Gastrocnemius medialis (tissue), 4 donors: ENCODE results near the gene SLC7A11. TPM values are rescaled to one million over a fixed set of nuclear protein-coding genes. Genes with fewer than 3 reads are reported as not detected.

Experiments used
- ATAC-seq, 2 donors: fragments of 150-250 bp; one replicate each; pipeline ENCODE4 v1.9.1; 2016
- DNase-seq, 2 donors: peaks; one replicate each; pipeline ENCODE4 v3.0.0-alpha.2; 2019
- H3K27ac ChIP-seq, 4 donors: fragments of 200-600 bp; sonication (generic); 1 replicate in 1 of 4; 2 replicates in 3 of 4; pipeline ENCODE4 v1.5.1; 2016 to 2018; ENCODE audit warnings: mild to moderate bottlenecking in 2 of 4, moderate library complexity in 1 of 4
- H3K27me3 ChIP-seq, 3 donors: fragments of 200-600 bp; sonication (generic) in 2 of 3; 1 replicate in 1 of 3; 2 replicates in 2 of 3; pipeline versions ENCODE4 v1.5.1 to v1.6.0; 2016 to 2019; ENCODE audit warnings: mild to moderate bottlenecking in 1 of 3, moderate library complexity in 1 of 3
- H3K36me3 ChIP-seq, 2 donors: fragments of 200-600 bp; sonication (generic) in 1 of 2; one replicate each; pipeline ENCODE4 v1.5.1; 2017 to 2018
- H3K4me1 ChIP-seq, 2 donors: fragments of 200-600 bp; sonication (generic) in 1 of 2; one replicate each; pipeline ENCODE4 v1.5.1; 2016 to 2017; ENCODE audit warnings: mild to moderate bottlenecking in 2 of 2
- H3K4me3 ChIP-seq, 4 donors: fragments of 200-600 bp; sonication (generic) in 3 of 4; 1 replicate in 1 of 4; 2 replicates in 3 of 4; pipeline ENCODE4 v1.5.1; 2016 to 2019; ENCODE audit warnings: mild to moderate bottlenecking in 2 of 4
- H3K9me3 ChIP-seq, 3 donors: fragments of 200-600 bp; sonication (generic) in 2 of 3; 1 replicate in 1 of 3; 2 replicates in 2 of 3; pipeline ENCODE4 v1.5.1; 2016 to 2019
- POLR2A ChIP-seq, 2 donors: fragments of 450-650 bp; IDR thresholded peaks; one replicate each; pipeline ENCODE4 v1.6.1; 2017; ENCODE audit warnings: antibody characterized with exemption in 2 of 2, mild to moderate bottlenecking in 2 of 2, moderate library complexity in 2 of 2
- in situ Hi-C, 4 donors: fragments of 200-750 bp; cut with MboI; loops; one replicate each; pipeline versions ENCODE4 v1.15.0 to v1.8.0; 2017; ENCODE audit warnings: low sequenced_read_pairs in 4 of 4
- intact Hi-C: fragments of 100-400 bp; cut with DNase I; formaldehyde crosslinking; loops from one replicate; pipeline ENCODE4 v1.15.1; 2023; ENCODE audit warnings: low total_unique reads
- total RNA-seq, 4 donors: library from RNA; depleted of rRNA; stranded (reverse); fragments of >200 nt; gene quantifications; one replicate each; pipeline versions ENCODE4 v1.1.0 to v1.2.3, GENCODE V29; 2016
- TF ChIP-seq, protein P1 (sequence below), 5 experiments: fragments of 450-650 bp in 3 of 5; fragments of 200-600 bp in 2 of 5; sonication (generic) in 2 of 5; IDR thresholded peaks in 4 of 5; conservative IDR thresholded peaks in 1 of 5; 1 replicate in 4 of 5; 2 replicates in 1 of 5; pipeline ENCODE4 v1.5.1; 2016 to 2019; ENCODE audit warnings: antibody characterized with exemption in 5 of 5, mild to moderate bottlenecking in 3 of 5, moderate library complexity in 3 of 5

The SLC7A11 gene
- total RNA-seq, 4 donors from 2014 or later: 0.10 to 0.11 TPM; not detected in 2

- Histone ChIP-seq H3K27me3 (no peaks in the 10 kb centered on the region), H3K9me3 (no peaks in the 10 kb centered on the region), H3K4me1 (no peaks in the 10 kb centered on the region), H3K27ac (no peak overlapping the region), H3K4me3 (no peak overlapping the region), H3K36me3 (no peaks in the 10 kb centered on the region)
- in situ Hi-C loops (no loop called here), intact Hi-C loops (no loop called here)
- ATAC-seq (no peak), DNase-seq (no peak)
- TF ChIP-seq, protein P1, sequence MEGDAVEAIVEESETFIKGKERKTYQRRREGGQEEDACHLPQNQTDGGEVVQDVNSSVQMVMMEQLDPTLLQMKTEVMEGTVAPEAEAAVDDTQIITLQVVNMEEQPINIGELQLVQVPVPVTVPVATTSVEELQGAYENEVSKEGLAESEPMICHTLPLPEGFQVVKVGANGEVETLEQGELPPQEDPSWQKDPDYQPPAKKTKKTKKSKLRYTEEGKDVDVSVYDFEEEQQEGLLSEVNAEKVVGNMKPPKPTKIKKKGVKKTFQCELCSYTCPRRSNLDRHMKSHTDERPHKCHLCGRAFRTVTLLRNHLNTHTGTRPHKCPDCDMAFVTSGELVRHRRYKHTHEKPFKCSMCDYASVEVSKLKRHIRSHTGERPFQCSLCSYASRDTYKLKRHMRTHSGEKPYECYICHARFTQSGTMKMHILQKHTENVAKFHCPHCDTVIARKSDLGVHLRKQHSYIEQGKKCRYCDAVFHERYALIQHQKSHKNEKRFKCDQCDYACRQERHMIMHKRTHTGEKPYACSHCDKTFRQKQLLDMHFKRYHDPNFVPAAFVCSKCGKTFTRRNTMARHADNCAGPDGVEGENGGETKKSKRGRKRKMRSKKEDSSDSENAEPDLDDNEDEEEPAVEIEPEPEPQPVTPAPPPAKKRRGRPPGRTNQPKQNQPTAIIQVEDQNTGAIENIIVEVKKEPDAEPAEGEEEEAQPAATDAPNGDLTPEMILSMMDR (IDR thresholded peaks at IDR 0.05 in 4 of 5, conservative IDR thresholded peaks at IDR 0.05 in 1 of 5): no peak
- no peak for TF ChIP-seq POLR2A (IDR thresholded peaks at IDR 0.05)
These were observed 77.9 kb downstream of the SLC7A11 start for GRCh38 chr4:138164208-138164607.

DNA sequence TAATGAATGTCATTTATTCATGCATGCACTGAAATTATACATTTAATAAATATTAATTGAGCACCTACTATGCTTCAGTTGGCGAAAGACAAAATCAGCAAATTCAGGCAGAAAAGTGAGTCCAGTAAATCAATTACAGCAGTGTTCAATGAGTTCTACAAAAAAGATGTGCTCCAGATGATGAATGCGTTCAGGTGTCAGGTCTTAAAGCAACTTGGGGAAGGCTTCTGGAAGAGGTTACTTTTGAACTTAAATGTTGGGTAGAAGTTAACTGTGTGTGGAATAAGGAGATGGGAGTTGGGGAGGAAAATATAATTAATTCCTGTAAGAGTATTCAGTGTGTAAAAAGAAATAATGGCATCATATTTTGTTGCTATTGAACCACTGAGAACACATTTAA lies 79.0 kb downstream of the SLC7A11 start:
- no peak for TF ChIP-seq POLR2A (IDR thresholded peaks at IDR 0.05)
- TF ChIP-seq, protein P1 (IDR thresholded peaks at IDR 0.05 in 4 of 5, conservative IDR thresholded peaks at IDR 0.05 in 1 of 5): no peak
- intact Hi-C loops: no loop called here
- no peak overlapping the region for H3K27ac ChIP-seq
- no peak overlapping the region for H3K4me3 ChIP-seq
- H3K4me1 ChIP-seq: no peaks in the 10 kb centered on the region
- no peaks in the 10 kb centered on the region for H3K36me3 ChIP-seq
- in situ Hi-C loops: no loop called here
- no peaks in the 10 kb centered on the region for H3K9me3 ChIP-seq
- DNase-seq (no peak), ATAC-seq (no peak)
- H3K27me3 ChIP-seq: no peaks in the 10 kb centered on the region

GRCh38 chr4:138162259-138162658 lies 79.9 kb downstream of the SLC7A11 start:
- in situ Hi-C loops: no loop called here
- intact Hi-C loops: no loop called here
- H3K27ac ChIP-seq: no peak overlapping the region
- ATAC-seq: no peak
- no peaks in the 10 kb centered on the region for H3K36me3 ChIP-seq
- DNase-seq: no peak
- no peaks in the 10 kb centered on the region for H3K9me3 ChIP-seq
- H3K27me3 ChIP-seq: no peaks in the 10 kb centered on the region
- TF ChIP-seq, protein P1 (IDR thresholded peaks at IDR 0.05 in 4 of 5, conservative IDR thresholded peaks at IDR 0.05 in 1 of 5): no peak
- no peak for TF ChIP-seq POLR2A (IDR thresholded peaks at IDR 0.05)
- H3K4me1 ChIP-seq: no peaks in the 10 kb centered on the region
- no peak overlapping the region for H3K4me3 ChIP-seq

DNA sequence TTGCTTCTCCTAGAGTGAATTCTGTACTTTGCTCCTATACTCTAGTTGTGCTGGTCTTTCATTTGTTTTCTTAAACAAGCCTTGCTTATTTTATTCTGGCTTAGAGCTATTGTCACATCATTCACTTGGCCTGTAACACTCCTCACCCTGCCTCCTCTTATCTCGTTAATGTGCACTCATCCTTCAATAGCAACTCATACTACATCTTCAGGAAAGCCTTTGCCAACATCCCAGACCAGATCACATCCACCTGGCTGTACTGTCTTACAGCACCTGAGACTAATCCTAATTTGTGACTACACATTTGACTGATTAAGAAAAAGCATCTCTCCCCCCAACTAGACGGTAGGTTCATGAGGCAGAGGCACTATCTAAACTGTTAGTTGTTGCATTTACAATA lies 80.8 kb downstream of the SLC7A11 start:
- intact Hi-C loops (no loop called here), in situ Hi-C loops (no loop called here)
- TF ChIP-seq, protein P1 (IDR thresholded peaks at IDR 0.05 in 4 of 5, conservative IDR thresholded peaks at IDR 0.05 in 1 of 5): no peak
- no peak for TF ChIP-seq POLR2A (IDR thresholded peaks at IDR 0.05)
- H3K27me3 ChIP-seq: no peaks in the 10 kb centered on the region
- no peaks in the 10 kb centered on the region for H3K9me3 ChIP-seq
- H3K4me3 ChIP-seq: no peak overlapping the region
- H3K4me1 ChIP-seq: no peaks in the 10 kb centered on the region
- ATAC-seq: no peak
- no peak overlapping the region for H3K27ac ChIP-seq
- no peaks in the 10 kb centered on the region for H3K36me3 ChIP-seq
- DNase-seq: no peak

- TF ChIP-seq POLR2A (IDR thresholded peaks at IDR 0.05): no peak
- TF ChIP-seq, protein P1 (IDR thresholded peaks at IDR 0.05 in 4 of 5, conservative IDR thresholded peaks at IDR 0.05 in 1 of 5): no peak
- in situ Hi-C loops: no loop called here
- DNase-seq (no peak), ATAC-seq (no peak)
- H3K27ac ChIP-seq: no peak overlapping the region
- no peaks in the 10 kb centered on the region for H3K36me3 ChIP-seq
- H3K4me3 ChIP-seq: no peak overlapping the region
- H3K9me3 ChIP-seq: no peaks in the 10 kb centered on the region
- no peaks in the 10 kb centered on the region for H3K4me1 ChIP-seq
- intact Hi-C loops: no loop called here
- H3K27me3 ChIP-seq: no peaks in the 10 kb centered on the region
These were observed 83.3 kb downstream of the SLC7A11 start for GRCh38 chr4:138158746-138159297.
